T-helper 1 cell treated with Interleukin-12 subunit alpha and Interleukin-12 subunit beta and Interleukin-4 antibody, amounts not matched to agents 30 ng/mL and 1 ng/mL, for 36 hours (primary cell): ENCODE results near the gene CFDP1. TPM values are rescaled to one million over a fixed set of nuclear protein-coding genes. Genes with fewer than 3 reads are reported as not detected.

Experiments
- intact Hi-C: fragments of 100-400 bp; cut with micrococcal nuclease; formaldehyde crosslinking; loops from one replicate; pipeline ENCODE4 v1.15.1; 2024
- total RNA-seq: library from RNA; stranded (reverse); gene quantifications from 2 replicates; pipeline ENCODE4 v1.2.3, GENCODE V29; 2022

The CFDP1 gene
- total RNA-seq = 31.0 and 31.8 TPM in 2 replicates

DNA sequence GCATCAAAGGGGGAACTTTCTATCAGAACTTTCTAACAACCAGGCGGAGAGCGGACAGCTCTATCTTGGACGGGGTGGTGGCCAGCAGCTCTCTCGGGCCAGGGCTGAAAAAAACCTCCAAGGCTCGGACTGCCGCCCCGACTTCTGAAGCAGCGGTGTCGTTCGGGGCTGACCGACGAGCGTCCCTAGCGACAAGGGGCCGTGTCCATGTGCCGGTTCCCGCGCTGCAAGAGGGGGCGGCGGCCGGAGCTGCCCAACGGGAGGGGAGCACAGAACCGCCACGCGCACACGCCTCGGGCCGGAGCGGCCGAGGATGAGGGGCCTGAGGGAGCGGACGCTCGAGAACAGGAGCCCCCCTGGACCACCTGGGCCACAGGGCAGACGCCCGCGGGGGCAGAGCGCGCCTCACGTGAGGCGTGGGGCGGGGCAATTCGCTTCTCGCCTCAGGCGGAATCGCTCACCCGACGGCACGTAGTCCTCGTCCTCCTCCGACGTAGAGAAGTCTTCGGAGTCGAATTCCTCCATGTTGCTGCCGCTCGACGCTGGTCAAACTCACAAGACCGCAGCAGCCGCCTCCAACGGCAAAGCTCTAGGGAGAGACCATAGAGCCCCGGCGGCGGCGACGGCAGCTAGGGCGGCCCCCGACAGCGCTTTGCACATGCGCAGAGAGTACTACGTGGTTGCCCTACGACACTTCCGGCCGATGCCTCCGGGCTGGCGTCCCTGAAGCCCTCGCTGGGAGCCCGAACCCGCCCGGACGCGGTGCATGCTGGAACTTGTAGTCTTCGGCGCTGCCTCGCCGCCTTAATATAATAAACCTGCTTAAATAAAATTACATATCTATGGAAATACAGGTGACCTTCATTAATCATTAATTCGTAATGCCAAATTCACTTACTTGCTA lies at the start of gene CFDP1:
Gene CFDP1, minus strand, starts transcription at position 676 of the 904 bp plus-strand sequence. Its CDS starts 151 bp downstream, at position 525.
- intact Hi-C loops = loop anchor here (1.0 to 5.0 kb wide), 13 partner anchors 31 to 1757 kb away; partner anchors contain the start of genes ADAT1, GABARAPL2, GLG1 and KARS1

DNA sequence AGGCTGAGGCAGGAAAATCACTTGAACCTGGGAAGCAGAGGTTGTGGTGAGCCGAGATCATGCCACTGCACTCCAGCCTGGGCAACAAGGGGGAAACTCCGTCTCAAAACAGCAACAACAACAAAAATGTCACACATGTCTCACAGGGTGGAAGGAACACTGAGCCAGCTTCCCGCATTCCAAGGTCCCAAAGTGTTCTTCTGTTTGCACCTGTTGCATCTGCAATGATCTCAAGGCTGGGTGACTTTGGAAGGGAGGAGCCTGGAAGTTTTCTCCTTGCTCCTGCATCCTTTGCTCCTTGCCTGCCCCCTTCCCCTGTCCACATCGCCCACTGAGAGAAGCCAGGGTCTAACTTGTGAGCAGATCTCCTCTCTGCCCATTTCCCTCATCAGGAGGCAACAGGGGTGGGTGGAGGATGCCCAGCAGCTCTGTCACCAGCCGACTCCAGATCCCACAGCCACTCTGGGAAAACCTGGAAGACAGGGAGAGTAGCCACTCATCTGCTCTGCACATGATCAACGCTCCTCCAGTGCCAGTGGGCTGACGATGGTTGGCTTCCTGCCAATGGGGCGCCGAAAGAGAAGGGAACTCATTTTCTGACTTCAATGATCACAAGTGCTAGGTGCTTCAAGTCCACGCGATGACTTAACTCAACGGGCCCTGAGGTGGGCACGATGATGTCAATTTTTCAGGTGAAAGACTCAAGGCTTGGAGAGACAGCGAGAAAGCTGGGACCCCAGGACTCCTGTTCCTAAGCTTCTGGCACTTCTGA lies 49.3 kb upstream of the CFDP1 start:
- intact Hi-C loops = no loop called here

DNA sequence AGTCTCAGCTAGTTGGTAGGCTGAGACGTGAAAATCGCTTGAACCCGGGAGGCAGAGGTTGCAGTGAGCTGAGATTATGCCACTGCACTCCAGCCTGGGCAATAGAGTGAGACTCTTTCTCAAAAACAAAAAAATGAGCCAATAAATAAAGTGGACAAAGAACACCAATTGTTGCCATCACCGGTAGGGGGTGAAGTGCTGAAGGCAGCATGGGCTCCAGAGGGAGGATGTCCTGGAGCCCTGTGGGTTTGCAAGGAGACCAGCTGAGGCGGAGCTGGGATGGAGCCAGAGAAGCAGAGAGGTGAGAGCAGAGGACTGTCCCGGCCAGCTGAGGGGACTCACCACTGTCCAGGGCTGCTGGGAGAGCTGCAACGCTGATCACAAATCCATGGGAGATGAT lies 48.2 kb upstream of the CFDP1 start:
- intact Hi-C loops = no loop called here

DNA sequence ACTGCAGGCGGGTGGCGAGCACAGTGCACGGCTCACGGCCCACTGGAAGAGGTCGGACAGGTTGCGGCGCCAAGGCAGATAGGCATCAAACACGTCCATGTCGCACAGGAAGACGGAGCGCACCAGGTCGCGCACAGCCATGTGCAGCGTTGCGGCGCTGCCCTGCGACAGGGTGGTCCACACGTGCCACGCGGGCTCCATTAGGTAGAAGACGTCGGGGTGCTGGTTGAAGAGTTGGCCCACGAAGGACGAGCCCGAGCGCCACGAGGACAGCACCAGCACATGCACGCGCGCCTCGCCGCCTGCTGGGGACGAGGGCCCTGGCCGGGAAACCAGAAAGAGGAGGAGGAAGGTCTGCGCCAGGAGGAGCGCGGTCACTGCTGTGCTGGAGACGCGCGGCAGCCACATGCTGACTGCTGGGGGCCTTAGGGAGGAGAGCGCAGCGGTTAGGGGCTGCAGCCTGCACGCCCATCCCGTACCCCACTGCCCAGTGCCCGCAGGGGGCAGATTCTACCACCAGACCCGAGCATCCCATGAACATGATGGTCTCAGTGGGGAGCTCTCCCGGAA lies 46.2 kb upstream of the CFDP1 start:
- intact Hi-C loops = no loop called here

DNA sequence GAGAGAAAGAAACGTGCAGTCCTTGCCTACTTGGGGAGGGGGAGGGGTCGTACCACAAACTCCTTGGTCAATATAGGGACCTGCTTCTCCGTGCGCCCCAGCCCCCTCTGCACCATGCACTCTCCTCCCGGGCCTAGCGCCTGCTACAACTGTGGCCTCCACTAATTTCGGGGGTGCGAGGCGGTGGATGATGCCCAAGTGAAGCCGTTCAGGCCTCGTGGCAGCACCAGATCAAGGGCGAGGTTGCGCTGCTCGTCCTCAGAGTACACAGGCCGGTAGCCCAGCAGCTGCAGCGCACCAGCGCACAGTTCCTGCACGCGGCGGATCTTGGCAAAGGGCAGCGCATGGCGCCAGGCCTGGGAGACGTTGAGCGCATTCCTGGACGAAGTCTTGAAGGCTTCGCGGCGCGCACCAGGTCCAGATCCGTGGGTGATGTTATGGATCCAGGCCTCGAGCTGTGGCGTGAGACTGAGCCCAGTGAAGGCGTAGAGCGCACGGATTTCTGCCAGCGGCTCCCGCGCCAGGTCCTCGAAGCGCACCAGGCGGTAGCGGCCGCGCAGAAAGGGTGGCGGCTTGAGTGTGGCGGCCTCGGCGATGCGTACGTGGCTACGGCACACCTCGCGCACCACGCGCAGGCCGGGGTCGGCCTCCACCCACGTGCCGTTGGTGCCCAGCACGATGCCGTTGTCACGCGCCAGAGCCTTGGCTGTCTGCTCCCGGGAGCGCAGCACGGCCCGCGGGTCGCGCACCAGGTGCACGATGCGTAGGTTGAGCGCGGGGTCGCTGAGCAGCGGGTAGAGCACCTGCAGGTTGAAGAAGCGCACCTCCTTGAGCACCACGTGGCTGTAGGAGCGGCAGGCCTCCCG lies 45.4 kb upstream of the CFDP1 start:
- intact Hi-C loops = no loop called here

DNA sequence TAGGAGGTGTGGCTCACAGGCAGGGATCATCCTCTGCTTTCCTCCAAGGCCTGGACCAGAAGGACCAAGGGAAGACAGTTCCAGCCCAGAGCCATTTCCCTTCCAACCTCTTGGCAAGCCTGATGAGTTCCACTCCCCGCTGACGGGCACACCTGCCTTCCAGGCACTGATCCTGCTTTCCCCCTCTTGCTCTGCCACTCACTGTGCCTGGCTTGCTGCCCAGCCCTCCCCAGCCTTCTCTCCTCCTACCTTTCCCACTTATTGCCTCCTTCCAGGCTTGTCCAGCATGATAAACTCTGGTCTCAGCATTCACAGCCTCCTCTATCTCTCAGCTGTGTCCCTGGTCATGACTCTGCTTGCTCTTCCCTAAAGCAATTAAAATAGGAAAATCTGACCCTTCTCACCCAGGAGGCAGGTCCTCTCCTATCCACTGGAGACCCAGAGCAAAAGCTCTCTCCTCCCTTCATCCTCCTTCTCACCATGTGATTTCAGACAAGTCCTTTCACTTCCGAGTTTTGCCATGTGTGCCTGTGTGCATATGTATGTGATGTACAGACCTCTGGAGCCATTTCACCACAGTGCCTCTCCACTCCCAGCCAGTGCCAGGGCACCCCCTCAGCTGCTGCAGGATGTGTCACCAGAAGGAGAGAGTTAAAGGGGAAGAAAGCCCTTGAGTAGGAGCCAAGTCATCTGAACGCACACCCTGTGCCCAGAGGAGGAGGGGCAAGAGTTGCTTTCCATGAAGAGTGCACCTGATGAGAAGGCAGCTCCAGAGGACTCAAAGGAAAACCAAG lies 44.6 kb upstream of the CFDP1 start:
- intact Hi-C loops = no loop called here

DNA sequence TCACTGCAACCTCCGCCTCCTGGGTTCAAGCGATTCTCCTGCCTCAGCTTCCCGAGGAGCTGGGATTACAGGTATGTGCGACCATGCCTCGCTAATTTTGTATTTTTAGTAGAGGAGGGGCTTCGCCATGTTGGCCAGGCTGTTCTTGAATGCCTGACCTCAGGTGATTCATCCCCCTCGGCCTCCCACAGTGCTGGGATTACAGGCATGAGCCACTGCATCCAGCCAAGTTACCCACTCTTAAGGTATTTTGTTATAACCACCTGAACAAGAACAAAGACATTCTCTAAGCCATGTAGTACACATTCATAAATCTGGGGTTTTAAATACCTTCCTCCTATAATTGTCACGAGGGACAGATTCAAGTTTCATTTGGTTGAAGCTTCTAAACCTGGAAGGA lies 43.5 kb upstream of the CFDP1 start:
- intact Hi-C loops = no loop called here

DNA sequence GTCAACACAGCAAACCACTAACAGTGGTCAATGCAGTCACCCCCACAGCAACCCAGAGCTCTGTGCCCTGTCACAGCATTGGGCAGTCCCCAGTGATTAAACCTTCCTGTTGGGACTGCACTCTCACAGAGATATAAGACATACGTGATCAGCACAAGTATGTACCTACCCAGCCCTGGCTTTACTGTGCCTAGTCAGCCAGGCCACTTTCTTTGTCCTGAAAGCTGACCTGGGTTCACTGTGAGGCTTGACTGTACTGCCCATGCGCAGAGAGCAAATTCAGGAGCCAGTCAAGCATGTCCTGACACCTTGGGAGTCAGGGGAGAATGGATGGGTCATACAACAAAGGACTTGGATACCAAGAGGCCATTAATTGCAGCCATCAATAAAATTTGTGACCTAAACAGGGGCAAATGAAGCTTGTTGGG lies 42.1 kb upstream of the CFDP1 start:
- intact Hi-C loops = no loop called here

DNA sequence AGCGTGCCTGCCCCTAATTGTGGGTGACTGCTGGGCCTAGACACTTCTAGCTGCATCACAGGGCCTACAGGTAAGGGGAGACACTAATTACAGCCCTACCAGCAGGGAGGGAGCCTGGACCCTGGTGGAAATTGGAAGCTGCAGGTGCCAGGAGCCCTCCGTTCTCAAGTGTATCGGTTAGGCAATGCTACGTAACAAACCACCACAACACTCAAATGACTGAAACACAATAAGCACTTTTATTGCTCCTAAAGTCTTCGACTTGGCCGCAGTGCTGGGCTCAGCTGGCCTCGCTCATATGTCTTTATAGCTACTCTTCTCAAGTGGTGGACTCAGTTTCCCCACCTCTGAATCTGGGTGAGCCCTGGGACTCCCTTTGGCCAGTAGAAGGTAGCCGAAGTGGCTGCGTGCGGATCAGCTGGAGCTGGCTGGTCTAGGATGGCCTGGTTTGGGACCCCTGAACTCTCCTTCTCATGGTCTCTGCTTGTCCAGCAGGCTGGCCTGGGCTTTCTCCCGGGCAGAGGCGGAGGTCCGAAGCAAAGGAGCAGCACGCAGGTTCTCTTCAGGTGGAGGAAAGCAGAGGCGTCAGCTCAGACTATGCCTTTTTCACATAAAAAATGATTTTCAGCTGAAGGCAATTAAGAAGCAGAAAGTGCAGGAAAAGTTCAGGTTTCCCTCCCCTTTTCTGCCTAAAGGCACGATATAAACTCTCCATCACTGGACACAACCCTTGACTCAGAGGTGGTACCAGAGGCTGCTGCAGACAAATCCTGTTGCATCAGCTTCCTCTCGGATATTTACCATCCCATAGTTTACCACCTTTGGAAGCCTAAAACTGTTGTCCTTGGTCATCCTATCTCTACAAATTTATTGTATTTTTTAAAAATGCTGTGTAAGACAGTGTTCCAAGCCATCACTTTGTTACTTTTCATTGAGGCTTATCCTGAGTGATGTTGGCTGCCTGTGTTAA lies 39.9 kb upstream of the CFDP1 start:
- intact Hi-C loops = no loop called here

DNA sequence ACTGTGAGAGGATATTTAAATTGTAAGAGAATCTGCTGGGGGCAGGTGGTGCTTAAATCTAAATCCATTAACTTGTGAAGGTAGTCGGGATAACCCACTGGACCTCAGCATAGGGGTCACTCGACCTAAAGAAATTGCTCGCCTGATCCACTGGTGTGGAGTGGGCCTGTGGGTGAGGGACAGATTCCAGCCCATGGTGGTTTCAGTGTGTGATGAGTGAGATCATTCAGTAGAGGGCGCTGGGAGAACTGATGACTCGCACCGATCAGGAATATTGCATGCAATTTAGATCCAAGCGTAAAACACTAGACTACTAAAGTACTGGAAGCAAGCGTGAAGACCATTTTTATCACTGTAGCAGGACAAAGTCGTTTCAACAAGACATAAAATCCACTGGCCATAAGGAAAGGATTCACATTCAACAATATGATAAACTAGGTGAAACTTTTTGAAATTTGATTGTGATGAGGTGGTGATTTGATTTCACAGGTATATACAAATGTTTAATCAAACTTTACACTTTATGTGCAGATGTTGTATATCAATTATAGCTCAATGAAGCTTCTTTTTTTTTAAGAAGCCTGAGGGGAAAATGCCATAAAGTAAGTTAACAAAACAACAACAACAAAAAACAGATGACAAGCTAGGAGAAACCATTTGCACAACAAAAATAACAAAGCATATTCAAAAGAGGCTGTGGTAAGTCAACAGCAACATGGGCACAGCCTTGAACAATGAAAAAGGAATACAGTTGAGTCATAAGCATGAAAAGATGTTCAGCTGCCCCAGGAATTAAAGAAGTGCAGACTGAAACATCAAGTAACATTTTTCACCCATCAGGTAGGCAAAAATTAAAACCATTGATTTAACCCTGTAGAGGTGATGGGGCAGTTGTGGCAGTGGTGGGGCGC lies 38.7 kb upstream of the CFDP1 start:
- intact Hi-C loops = loop anchor here (1.0 kb wide), 3 partner anchors 78 to 292 kb away; no protein-coding TSS in a partner anchor

DNA sequence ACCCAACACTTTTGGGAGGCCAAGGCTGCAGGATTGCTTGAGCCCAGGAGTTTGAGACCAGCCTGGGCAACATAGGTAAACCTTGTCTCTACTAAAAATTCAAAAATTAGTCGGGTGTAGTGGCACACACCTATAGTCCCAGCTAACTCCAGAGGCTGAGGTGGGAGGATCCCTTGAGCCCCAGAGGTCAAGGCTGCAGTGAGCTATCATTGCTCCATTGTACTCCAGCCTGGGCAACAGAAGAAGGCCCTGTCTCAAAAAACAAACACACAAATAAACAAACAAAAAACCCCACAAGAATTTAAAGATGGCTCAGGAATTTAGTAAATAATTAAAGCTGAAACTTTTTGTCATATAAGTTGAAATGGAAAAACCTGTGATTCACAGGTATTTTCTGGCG lies 33.5 kb upstream of the CFDP1 start:
- intact Hi-C loops = no loop called here

DNA sequence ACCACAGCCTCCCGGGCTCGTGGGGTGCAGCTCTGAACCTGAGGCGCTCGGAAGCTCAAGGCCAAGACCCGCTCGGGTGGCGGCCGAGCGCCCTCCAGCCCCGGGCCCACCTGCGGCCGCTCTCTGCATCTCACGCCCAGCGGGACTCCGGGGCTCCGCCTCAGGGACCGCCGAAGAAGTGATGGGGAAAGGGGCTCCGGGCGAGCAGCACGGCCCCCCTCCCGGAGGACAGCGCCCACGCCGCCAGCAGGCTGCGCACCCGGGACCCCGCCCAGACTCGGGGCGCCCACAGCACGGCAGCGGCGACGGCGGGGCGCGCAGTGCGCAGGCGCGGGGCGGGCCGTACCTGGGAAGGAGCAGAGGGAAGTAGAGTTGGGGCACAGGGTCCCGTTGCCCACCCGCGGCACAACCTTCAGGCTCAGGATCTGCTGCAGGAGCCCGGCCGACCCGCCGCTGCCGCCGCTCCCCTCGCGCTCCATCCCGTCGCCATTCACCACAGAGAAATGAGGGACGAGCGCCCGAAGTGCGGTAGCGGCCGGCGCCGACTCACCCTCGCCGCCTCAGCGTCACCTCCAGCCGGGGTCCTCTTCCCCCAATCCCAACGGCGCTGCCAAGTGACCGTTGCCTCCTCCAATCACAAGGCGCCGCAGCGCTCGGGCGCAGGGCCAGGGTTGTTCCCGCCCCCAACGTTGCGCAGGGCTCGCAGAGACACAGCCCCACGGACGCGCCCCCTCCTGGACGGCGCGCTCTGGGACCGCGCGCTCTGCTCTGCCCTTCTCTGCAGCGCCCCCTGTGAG lies 31.0 kb upstream of the CFDP1 start, which contains the start of gene TMEM170A:
Gene TMEM170A, minus strand, starts transcription at position 568 of the 797 bp plus-strand sequence. Its CDS starts 89 bp downstream, at position 479.
- intact Hi-C loops = loop anchor here (1.0 to 2.0 kb wide), 14 partner anchors 31 to 1726 kb away; partner anchors contain the start of genes ADAT1, CFDP1, GLG1 and KARS1

DNA sequence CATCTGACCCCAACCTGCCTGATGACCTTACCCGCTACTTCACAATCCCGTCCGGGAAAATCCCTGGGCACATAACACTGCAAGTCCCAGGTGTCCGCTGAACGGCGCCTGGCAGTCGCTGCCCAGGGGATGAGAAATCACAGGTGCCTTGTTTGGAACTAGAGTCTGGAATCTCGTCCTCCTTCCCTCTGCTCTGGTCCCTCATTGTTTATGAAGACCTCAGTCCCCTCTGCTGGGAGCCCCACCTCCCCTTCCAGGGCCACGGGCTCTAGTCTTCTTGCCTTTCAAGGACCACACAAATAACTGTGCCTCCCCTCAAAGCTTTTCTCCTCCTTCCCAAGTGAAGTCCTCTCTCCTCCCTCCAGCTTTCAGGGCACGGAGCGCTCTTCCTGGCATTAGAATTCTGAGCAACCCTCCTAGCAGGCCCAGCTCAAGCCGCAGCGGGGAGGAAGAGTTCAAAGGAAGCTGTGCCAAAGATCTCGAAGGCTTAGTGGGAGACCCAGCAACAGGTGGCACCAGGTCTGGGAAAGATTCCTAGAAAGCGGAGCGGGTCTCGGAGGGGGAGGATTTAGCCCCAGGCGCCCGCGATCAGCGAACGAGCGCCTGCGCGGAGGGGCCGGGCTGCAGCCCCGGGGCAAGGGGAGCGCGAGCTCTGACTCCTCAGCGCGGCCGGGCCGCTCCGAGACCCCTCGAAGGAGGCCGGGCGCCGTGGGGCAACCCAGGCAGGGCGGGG lies 30.3 kb upstream of the CFDP1 start:
- intact Hi-C loops = loop anchor here (1.0 to 2.0 kb wide), 15 partner anchors 17 to 1727 kb away; partner anchors contain the start of genes ADAT1, CFDP1, GLG1 and KARS1

DNA sequence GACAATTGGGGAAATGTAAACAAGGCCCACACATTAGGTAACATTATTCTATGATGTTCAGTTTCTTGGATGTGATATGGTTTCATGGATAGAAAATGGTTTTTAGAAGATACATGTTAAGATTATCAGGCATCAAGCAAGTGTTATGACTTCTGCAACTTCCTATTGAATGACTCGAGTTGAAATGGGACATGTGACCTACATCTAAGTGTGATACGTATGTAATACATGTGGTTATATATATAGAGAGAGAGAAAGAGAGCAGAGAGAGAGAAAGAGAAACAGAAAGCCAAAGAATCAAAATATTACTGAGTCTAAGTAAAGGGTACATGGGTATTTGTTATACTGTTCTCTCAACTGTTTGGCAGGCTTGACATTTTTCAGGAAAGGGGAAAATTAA lies 29.5 kb upstream of the CFDP1 start:
- intact Hi-C loops = loop anchor here (2.0 kb wide), 1 partner anchor 16 kb away; no protein-coding TSS in a partner anchor

DNA sequence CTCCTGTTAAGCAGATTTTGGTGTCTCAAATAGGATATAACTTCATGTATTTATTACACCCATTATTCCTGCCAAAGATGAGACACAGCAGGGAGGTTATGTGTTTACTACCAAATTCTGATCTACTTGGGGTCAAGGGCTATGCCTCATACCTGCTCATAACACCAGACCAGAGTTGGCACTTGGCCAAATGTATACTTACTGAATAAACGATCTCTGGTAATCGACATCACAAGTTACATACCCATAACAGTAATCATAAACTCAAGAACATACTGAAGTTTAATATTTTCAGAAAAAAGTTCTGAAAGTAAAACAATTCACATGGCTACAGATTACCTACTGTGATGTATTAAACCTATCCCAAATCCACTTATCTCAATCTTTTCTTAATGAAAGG lies 28.3 kb upstream of the CFDP1 start:
- intact Hi-C loops = no loop called here

DNA sequence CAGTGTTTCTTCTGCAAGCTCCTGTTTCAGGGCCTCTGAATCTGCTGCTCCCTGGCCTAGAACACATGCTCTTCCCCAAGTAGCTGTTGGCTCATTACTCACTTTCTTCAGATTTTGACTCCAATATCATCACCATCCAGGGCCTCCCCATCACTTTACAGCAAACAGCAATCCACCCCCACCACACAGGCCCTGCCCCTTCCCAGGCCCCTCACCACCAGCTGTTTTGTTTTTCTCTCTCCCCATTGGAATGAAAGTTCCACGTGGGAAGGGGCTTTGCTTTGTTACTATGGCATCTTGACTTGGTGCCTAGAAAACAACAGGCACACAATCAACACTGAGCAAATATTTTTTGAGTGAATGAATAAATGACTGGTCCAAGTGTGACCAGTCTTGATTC lies 27.1 kb upstream of the CFDP1 start:
- intact Hi-C loops = no loop called here
